Tibial artery (tissue), 4 donors: ENCODE data around the gene NEK7.

Experiments
- DNase-seq, 2 donors: peaks; one replicate each; pipeline ENCODE4 v3.0.0-alpha.2; 2019
- H3K27ac ChIP-seq, 2 donors: fragments of 200-600 bp; sonication (generic) in 1 of 2; 1 replicate in 1 of 2; 2 replicates in 1 of 2; pipeline ENCODE4 v1.5.1; 2018 to 2019; ENCODE audit warnings: mild to moderate bottlenecking in 1 of 2
- H3K27me3 ChIP-seq, 2 donors: fragments of 200-600 bp; sonication (generic) in 1 of 2; one replicate each; pipeline versions ENCODE4 v1.5.1 to v1.6.0; 2016 to 2019
- H3K36me3 ChIP-seq, 3 donors: fragments of 200-600 bp; sonication (generic) in 2 of 3; one replicate each; pipeline ENCODE4 v1.5.1; 2016 to 2019; ENCODE audit warnings: mild to moderate bottlenecking in 2 of 3
- H3K4me1 ChIP-seq, 4 donors: fragments of 200-600 bp; sonication (generic) in 2 of 4; 1 replicate in 3 of 4; 2 replicates in 1 of 4; pipeline ENCODE4 v1.5.1; 2016 to 2019
- H3K4me3 ChIP-seq, 2 donors: fragments of 200-600 bp; sonication (generic) in 1 of 2; 1 replicate in 1 of 2; 2 replicates in 1 of 2; pipeline ENCODE4 v1.5.1; 2018 to 2019; ENCODE audit warnings: mild to moderate bottlenecking in 2 of 2
- H3K9me3 ChIP-seq, 3 donors: fragments of 200-600 bp; sonication (generic) in 1 of 3; one replicate each; pipeline ENCODE4 v1.5.1; 2016 to 2019
- intact Hi-C: fragments of 100-400 bp; cut with DNase I; formaldehyde crosslinking; loops from one replicate; pipeline ENCODE4 v1.15.0; 2023; ENCODE audit warnings: low total_unique reads
- TF ChIP-seq, protein P1 (sequence below), 2 experiments: fragments of 200-600 bp in 1 of 2; fragments of 450-650 bp in 1 of 2; IDR thresholded peaks; one replicate each; pipeline ENCODE4 v1.5.1; 2017 to 2019; ENCODE audit warnings: antibody characterized with exemption in 2 of 2, mild to moderate bottlenecking in 1 of 2, moderate library complexity in 1 of 2

NEK7 gene

DNA sequence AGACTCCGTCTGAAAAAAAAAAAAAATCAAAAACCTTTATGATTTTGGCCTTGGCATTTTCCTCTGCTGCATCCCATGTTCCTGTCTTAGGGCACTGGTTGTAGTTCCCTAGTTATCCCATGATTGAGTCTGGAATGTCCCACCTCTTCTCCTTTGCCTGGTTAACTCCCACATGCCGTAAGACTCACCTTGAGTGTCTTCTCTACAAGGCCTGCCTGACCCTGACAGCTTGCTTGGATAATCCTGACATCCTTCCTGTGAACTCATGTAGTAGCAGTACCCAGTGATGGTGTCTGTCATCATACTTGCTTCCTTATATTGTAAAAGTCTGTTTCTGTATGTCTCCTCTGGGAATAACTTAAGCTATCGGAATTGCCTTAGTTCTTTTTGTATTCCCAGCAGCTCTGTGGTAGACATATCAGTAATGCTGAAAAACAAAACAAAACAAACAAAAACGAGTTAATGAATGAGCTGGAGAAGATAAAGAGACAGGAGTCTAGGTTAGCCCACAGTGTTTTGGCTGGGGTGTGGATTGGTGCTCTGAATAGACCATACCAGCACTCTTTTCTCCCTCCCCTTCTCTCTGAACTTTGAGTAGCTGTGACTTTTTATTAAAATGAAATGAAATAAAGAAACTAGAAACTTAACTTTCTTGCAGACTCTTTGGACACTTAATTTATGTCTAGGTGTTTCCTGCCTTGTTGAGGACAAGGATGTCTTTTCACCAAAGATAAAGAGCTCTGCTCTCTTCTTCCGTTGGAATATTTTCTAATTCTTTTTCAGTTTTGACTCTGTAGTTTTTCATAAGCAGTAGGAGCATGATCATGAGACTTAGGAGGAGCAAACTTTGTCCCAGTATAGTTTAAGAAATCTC, 15.1 kb downstream of the NEK7 start:
- Histone ChIP-seq H3K27me3 (no peaks in the 10 kb centered on the region), H3K9me3 (no peaks in the 10 kb centered on the region), H3K36me3 (no peaks in the 10 kb centered on the region), H3K4me3 (no peak overlapping the region), H3K4me1 (peaks cover 0 to 97% (median 47%) of the 10 kb centered on the region in 4 donors), H3K27ac (no peak overlapping the region)
- TF ChIP-seq, protein P1, sequence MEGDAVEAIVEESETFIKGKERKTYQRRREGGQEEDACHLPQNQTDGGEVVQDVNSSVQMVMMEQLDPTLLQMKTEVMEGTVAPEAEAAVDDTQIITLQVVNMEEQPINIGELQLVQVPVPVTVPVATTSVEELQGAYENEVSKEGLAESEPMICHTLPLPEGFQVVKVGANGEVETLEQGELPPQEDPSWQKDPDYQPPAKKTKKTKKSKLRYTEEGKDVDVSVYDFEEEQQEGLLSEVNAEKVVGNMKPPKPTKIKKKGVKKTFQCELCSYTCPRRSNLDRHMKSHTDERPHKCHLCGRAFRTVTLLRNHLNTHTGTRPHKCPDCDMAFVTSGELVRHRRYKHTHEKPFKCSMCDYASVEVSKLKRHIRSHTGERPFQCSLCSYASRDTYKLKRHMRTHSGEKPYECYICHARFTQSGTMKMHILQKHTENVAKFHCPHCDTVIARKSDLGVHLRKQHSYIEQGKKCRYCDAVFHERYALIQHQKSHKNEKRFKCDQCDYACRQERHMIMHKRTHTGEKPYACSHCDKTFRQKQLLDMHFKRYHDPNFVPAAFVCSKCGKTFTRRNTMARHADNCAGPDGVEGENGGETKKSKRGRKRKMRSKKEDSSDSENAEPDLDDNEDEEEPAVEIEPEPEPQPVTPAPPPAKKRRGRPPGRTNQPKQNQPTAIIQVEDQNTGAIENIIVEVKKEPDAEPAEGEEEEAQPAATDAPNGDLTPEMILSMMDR (IDR thresholded peaks at IDR 0.05) = no peak
- no peak for DNase-seq
- intact Hi-C loops = no loop called here

DNA sequence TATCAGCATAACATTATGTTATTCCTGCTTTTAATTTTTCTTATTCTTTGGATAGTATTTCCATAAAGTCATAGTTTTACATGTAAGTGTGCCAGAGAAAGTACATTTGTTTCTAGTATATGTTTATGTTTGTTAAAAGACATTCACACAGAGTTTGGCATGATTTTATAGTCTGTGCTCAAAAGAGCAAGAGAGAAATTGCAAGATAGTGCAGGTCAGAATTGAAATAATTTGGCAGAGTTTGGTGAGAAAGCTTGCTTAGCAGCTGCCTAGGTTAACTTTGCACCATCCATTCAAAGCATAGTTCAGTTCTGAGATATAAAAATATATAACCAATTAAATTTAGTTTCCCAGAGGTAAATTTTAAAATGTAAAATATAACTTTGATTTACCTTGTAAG, 17.0 kb downstream of the NEK7 start:
- intact Hi-C loops = no loop called here
- Histone ChIP-seq H3K9me3 (no peaks in the 10 kb centered on the region), H3K4me1 (peaks cover 0 to 96% (median 38%) of the 10 kb centered on the region in 4 donors)

DNA sequence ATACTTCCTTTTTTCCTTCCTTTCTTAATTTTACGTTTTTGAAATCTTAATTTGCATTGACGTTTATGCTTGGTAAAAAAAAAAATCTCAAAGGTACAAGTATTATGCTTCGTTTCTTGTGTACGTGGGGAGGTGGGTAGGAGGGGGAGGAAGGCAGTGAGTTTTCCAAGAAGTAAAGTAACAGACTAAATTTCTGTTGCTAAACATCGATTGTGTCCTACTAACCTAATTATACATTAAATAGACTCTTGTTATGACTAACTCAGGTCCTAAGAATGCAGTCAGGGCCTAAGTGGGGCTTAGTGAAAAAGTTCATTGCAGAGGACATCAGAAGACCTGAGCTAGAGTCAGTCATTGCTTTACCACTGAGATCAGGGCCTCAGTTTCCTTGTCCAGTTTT, 17.5 kb downstream of the NEK7 start:
- TF ChIP-seq, protein P1 (IDR thresholded peaks at IDR 0.05) = no peak
- no peak for DNase-seq
- no peaks in the 10 kb centered on the region for H3K9me3 ChIP-seq
- no peaks in the 10 kb centered on the region for H3K27me3 ChIP-seq
- intact Hi-C loops = no loop called here
- no peaks in the 10 kb centered on the region for H3K36me3 ChIP-seq
- H3K4me3 ChIP-seq = no peak overlapping the region
- H3K27ac ChIP-seq = no peak overlapping the region
- peaks cover 0 to 96% (median 38%) of the 10 kb centered on the region in 4 donors for H3K4me1 ChIP-seq

More for the DNA sequence above, 17.0 kb downstream of the NEK7 start:
- H3K4me3 ChIP-seq = no peak overlapping the region
- H3K27me3 ChIP-seq = no peaks in the 10 kb centered on the region
- H3K27ac ChIP-seq = no peak overlapping the region
- DNase-seq = no peak
- TF ChIP-seq, protein P1 (IDR thresholded peaks at IDR 0.05) = no peak
- no peaks in the 10 kb centered on the region for H3K36me3 ChIP-seq

DNA sequence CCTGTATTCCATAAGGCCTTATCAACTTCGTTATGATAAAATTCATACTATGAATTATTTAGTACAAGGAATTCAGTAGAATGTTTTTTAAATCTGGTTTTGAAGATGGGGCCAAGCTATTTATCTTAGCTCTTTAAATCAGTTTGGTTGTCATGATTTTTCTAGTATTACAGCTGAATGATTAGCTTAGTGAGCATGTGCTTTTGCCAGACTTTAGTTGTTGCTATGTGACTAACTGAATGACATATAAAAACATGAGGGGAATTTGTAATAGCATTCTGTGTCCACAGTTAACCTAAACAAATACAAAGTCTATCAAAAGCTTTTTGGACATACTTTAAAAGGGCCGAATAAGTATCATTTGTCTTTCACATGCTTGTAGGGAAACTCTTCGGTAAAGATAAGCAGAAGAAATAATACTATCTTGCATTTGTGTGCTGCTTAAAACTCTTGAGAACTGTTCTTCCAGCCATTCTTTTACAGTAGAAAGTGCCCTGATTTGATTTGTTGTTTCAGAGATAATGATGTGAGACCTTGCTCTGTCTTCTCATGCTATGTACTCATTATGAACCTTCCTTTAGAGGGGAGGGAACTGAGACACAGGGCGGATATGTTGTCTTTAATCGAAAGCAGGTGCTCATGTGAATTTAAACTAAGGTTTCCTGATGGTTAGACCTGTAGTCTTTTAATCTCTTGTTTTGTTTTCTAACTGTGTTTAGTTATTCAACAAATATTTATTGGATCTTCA, 18.8 kb downstream of the NEK7 start:
- Histone ChIP-seq H3K4me1 (peaks cover 0 to 94% (median 33%) of the 10 kb centered on the region in 4 donors), H3K27me3 (no peaks in the 10 kb centered on the region), H3K27ac (no peak overlapping the region), H3K36me3 (no peaks in the 10 kb centered on the region), H3K9me3 (no peaks in the 10 kb centered on the region), H3K4me3 (no peak overlapping the region)
- intact Hi-C loops = no loop called here
- DNase-seq = no peak
- TF ChIP-seq, protein P1 (IDR thresholded peaks at IDR 0.05) = no peak

DNA sequence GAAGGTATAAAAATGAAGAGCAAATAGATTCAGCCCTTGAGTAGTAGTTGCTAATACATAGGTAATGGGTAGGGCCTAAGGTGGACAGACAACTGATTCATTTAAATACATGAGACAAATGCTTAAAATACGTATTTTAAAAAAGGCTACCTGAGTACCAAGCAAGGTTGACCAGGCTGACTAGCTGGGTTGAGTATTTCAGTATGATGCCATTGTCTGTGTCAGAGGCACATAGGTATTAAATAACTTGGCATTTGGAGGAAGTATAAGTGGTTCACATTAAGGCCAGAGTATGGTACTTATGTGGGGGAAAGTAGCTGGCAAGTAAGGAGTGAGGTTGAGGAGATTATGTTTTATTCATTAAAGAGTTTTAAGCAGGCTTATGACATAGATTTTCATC, 19.4 kb downstream of the NEK7 start:
- H3K27ac ChIP-seq = no peak overlapping the region
- no peaks in the 10 kb centered on the region for H3K36me3 ChIP-seq
- H3K27me3 ChIP-seq = no peaks in the 10 kb centered on the region
- no peak for DNase-seq
- intact Hi-C loops = no loop called here
- H3K9me3 ChIP-seq = no peaks in the 10 kb centered on the region
- H3K4me1 ChIP-seq = peaks cover 0 to 89% (median 30%) of the 10 kb centered on the region in 4 donors
- TF ChIP-seq, protein P1 (IDR thresholded peaks at IDR 0.05) = no peak
- no peak overlapping the region for H3K4me3 ChIP-seq
